Heart right ventricle (tissue), 16 donors: ENCODE measurements around the gene THSD4. TPM values are rescaled to one million over a fixed set of nuclear protein-coding genes. Genes with fewer than 3 reads are reported as not detected.

Experiments used
- ATAC-seq, 8 donors: fragments of 200-7000 bp; cut with Tn5 transposase; one replicate each; pipeline ENCODE4 v1.9.1; 2020; ENCODE audit warnings: mild to moderate bottlenecking in 8 of 8, moderate library complexity in 8 of 8, moderate number of reproducible peaks in 1 of 8
- DNase-seq, 2 donors: peaks; one replicate each; pipeline ENCODE4 v3.0.0-alpha.2; 2020
- H3K27ac ChIP-seq, 10 donors: fragments of 200-600 bp; sonication (generic) in 2 of 10; one replicate each; pipeline versions ENCODE4 v1.5.0 to v1.8.0; 2020 to 2022; ENCODE audit warnings: mild to moderate bottlenecking in 3 of 10
- H3K27me3 ChIP-seq, 7 donors: fragments of 200-600 bp; one replicate each; pipeline ENCODE4 v1.8.0; 2021 to 2022; ENCODE audit warnings: mild to moderate bottlenecking in 2 of 7
- H3K36me3 ChIP-seq, 9 donors: fragments of 200-600 bp; sonication (generic) in 1 of 9; one replicate each; pipeline versions ENCODE4 v1.5.0 to v1.8.0; 2020 to 2022; ENCODE audit warnings: mild to moderate bottlenecking in 2 of 9
- H3K4me1 ChIP-seq, 9 donors: fragments of 200-600 bp; sonication (generic) in 1 of 9; one replicate each; pipeline versions ENCODE4 v1.5.0 to v1.8.0; 2020 to 2022; ENCODE audit warnings: mild to moderate bottlenecking in 4 of 9
- H3K4me3 ChIP-seq, 10 donors: fragments of 200-600 bp; sonication (generic) in 2 of 10; one replicate each; pipeline versions ENCODE4 v1.5.0 to v1.8.0; 2020 to 2022; ENCODE audit warnings: mild to moderate bottlenecking in 7 of 10, moderate library complexity in 2 of 10
- H3K9me3 ChIP-seq, 11 donors: fragments of 200-600 bp in 10 of 11; sonication (generic) in 2 of 11; one replicate each; pipeline versions ENCODE4 v1.5.0 to v1.8.0; 2013 to 2022; ENCODE audit warnings: mild to moderate bottlenecking in 2 of 11, control low read depth in 1 of 11, moderate library complexity in 1 of 11
- CTCF ChIP-seq, 9 donors: fragments of 200-600 bp; sonication (generic) in 2 of 9; IDR thresholded peaks; one replicate each; pipeline versions ENCODE4 v1.5.0 to v1.8.0; 2021 to 2022; ENCODE audit warnings: antibody characterized with exemption in 9 of 9, mild to moderate bottlenecking in 5 of 9, moderate library complexity in 1 of 9
- WGBS, 2 donors: extraction: QIAGEN DNeasy Blood & Tissue Kit; methylation state at CpG; one replicate each; pipeline ENCODE4 v1.1.7; 2013; ENCODE audit warnings: inconsistent platforms in 1 of 2; 5-methylcytosine and 5-hydroxymethylcytosine counted together
- intact Hi-C, 10 donors: fragments of 100-400 bp; cut with DNase I; formaldehyde crosslinking; loops; one replicate each; pipeline versions ENCODE4 v1.11.1 to v1.14.2; 2022
- polyA plus RNA-seq, 2 donors: library from polyadenylated mRNA; stranded (reverse); fragments of 200-250 nt; gene quantifications; one replicate each; pipeline ENCODE4 v1.2.3, GENCODE V29; 2013
- total RNA-seq, 10 donors: library from RNA; stranded (reverse); fragmentation: NEBNext Ultra II Directional in 3 of 10; extraction: Animal tissue kit (Norgen Biotek cat#: 25700) in 3 of 10; gene quantifications; one replicate each; pipeline versions ENCODE4 v1.2.1 to v1.2.4, GENCODE V29; 2021 to 2023
- donor health status: Arrhythmogenic right ventricular cardiomyopathy.
- donor health status: ischemic (EF 13 %, LVEDD 7.1; RV severe dilation, severe dysfunction).
- donor health status: healthy with polysubstance abuse.
- donor health status: DM: no; HTN: yes; CAD: no.
- donor health status: DM: no; HTN: no; CAD: no.
- donor health status: ischemic (EF 25% LVEDD 6.9; RV normal size, moderate dysfunction).
- donor health status: ischemic (EF 25% LVEDD 5.7; RV mildly dilated, moderate dysfunction).
- donor health status: healthy.
- donor health status: DM: yes; HTN: yes; CAD: no.
- donor health status: Ischemic cardiomyopathy.
- donor health status: ischemic (EF 35%, LVEDD 5.7; RV mildly dilated, moderate dysfunction).
- donor health status: nonischemic (EF 11% LVEDD 7.7; RV severe dilation, severe dysfunction).
- donor health status: DM: yes; HTN: yes; CAD: no.
- donor health status: PGD.
- donor health status: ischemic (EF 29% LVEDD 5.4; RV normal size, mild dysfunction).
- donor health status: nonischemic (EF 23%, LVEDD 6.1; RV moderate dilation, normal function).

The THSD4 gene
- total and polyA plus RNA-seq, 12 donors = 20.8 to 212 (median 139) TPM

GRCh38 chr15:71612869-71613268 lies 497.6 kb downstream of the THSD4 start:
- H3K27ac ChIP-seq = no peak overlapping the region
- 95 to 97% methylated on average over 2 of the region's 2 CpGs for WGBS, 2 donors
- ATAC-seq = no peak
- intact Hi-C loops = no loop called here
- no peak for DNase-seq
- H3K4me3 ChIP-seq = no peak overlapping the region
- no peak for TF ChIP-seq CTCF (IDR thresholded peaks at IDR 0.05)
- no peaks in the 10 kb centered on the region for H3K9me3 ChIP-seq
- H3K36me3 ChIP-seq = no peaks in the 10 kb centered on the region
- peaks cover 0 to 36% (median 13%) of the 10 kb centered on the region in 9 donors for H3K4me1 ChIP-seq
- H3K27me3 ChIP-seq = no peaks in the 10 kb centered on the region

- intact Hi-C loops = no loop called here
- Histone ChIP-seq H3K27ac (no peak overlapping the region), H3K9me3 (no peaks in the 10 kb centered on the region), H3K4me1 (peaks cover 0 to 2% (median 0%) of the 10 kb centered on the region in 9 donors), H3K27me3 (no peaks in the 10 kb centered on the region), H3K4me3 (no peak overlapping the region), H3K36me3 (no peaks in the 10 kb centered on the region)
- 96% methylated on average over 4 of the region's 4 CpGs for WGBS, 2 donors
- DNase-seq = no peak
- no peak for ATAC-seq
- no peak for TF ChIP-seq CTCF (IDR thresholded peaks at IDR 0.05)
Observed at GRCh38 chr15:71623111-71623510, 507.8 kb downstream of the THSD4 start.

- WGBS, 2 donors = 89 to 93% methylated on average over 4 of the region's 4 CpGs
- H3K4me1 ChIP-seq = peaks cover 0 to 26% (median 11%) of the 10 kb centered on the region in 9 donors
- no peak for TF ChIP-seq CTCF (IDR thresholded peaks at IDR 0.05)
- H3K27ac ChIP-seq = no peak overlapping the region
- no peak for DNase-seq
- intact Hi-C loops = no loop called here
- H3K4me3 ChIP-seq = no peak overlapping the region
- no peaks in the 10 kb centered on the region for H3K36me3 ChIP-seq
- H3K9me3 ChIP-seq = no peaks in the 10 kb centered on the region
- no peak for ATAC-seq
- no peaks in the 10 kb centered on the region for H3K27me3 ChIP-seq
Observed at GRCh38 chr15:71626596-71627088, 511.4 kb downstream of the THSD4 start.

GRCh38 chr15:71627188-71627587 lies 511.9 kb downstream of the THSD4 start:
- H3K9me3 ChIP-seq = no peaks in the 10 kb centered on the region
- intact Hi-C loops = no loop called here
- no peak overlapping the region for H3K4me3 ChIP-seq
- no peak overlapping the region for H3K27ac ChIP-seq
- no peaks in the 10 kb centered on the region for H3K27me3 ChIP-seq
- no peak for ATAC-seq
- H3K4me1 ChIP-seq = peaks cover 0 to 26% (median 11%) of the 10 kb centered on the region in 9 donors
- H3K36me3 ChIP-seq = no peaks in the 10 kb centered on the region
- WGBS, 2 donors = 88 to 94% methylated on average over 2 of the region's 2 CpGs
- no peak for TF ChIP-seq CTCF (IDR thresholded peaks at IDR 0.05)
- DNase-seq = no peak
